NCI-H748 treated with DMSO at 0.1 percent for 48 hours (cell line): Measurements from ENCODE around the gene RNF121.

ENCODE experiments used
- DNase-seq: peaks from one replicate; lab custom pipeline; 2025; lab: John Stamatoyannopoulos, UW

Gene RNF121

GRCh38 chr11:71988050-71988449 lies 59.2 kb downstream of the RNF121 start:
- no peak for DNase-seq

DNA sequence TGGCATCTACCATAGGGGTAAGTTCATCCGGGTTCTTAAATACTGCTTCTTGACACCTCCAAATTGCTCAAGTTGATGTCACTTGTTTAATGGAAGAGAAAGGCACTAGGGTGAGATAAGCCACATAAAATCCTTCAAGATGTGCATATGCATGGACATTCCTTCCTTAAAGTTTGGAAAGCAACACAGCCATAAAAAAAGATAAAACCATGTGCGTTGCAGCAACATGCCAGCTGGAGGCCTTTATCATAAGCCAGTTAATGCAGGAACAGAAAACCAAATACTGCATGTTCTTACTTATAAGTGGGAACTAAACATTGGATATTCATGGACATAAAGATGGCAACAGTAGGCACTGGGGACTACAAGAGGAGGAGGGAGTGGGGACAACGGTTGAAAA lies 61.9 kb downstream of the RNF121 start:
- no peak for DNase-seq

GRCh38 chr11:71991494-71991893 lies 62.6 kb downstream of the RNF121 start:
- no peak for DNase-seq

DNA sequence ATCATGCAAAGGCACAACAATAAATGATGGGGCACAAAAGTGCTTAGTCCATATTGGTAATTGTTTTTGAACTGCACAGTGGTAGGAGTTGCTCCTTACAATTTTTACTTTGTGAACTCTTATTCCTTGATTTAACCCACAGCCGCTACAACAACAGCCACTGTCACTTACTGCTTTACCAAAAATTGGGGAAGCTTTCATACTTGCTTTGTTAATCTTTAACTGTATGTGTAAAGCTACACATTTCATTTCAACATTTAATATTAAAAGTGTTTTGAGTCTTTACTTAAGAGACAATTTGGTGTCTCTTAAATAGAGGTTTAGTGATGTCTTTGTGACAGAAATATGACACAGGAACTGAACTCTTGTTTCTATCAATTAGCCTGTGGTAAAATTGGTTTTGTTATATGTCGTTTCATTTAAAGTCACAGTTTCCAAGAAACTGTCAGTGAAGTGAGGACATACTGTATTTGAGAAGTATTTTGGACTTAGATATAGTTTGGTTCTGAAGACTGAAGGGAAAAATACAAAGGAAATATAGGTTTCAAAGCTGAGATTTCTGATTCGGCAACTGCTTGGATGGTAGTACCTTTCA lies 63.4 kb downstream of the RNF121 start:
- DNase-seq = no peak

DNA sequence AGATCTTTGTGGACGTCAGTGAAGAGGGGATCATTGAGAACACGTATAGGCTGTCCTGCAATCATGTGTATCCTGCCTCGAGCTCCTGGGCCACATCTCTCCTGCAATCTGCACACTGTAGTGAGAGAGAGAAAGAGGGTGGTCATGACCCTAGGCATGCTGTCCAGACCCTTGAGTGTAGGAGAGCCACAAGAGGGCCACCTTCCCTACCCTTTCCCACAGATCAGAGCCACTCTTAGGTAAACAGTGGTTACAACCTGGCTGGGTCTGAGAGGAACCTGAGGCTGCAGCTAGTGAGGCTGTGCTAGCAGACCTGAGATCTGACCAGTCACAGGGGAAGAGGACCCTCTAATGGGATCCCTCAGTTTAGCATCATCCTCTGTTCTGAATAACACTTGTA lies 65.9 kb downstream of the RNF121 start:
- no peak for DNase-seq

DNA sequence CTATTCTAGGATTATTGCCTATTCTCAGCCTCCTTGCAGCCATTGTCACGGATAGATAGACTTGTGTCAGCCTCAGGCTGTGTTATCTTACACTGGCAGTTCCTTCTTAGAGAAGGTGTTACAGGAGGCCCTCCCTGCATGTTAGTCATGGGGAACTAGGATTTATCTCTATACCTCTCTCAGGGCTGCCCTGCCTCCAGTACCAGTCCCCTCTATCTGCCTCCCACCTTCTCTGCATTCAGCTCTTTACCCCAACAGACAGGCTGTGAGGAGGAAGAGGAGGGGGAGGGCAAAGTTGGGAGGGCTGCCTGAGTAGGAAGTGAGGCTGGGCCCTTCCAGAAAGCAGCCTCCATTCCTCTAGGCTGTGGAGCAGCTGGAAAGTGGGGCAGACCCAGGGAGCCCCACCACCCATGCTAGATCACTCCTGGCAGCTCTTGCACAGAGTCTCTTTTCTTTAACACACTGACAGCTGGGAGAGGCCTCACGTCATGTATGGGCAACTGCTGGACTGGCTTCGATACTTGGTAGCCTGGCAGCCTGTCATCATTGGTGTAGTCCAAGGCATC lies 67.0 kb downstream of the RNF121 start:
- no peak for DNase-seq

GRCh38 chr11:71996517-71996916 lies 67.7 kb downstream of the RNF121 start:
- no peak for DNase-seq

DNA sequence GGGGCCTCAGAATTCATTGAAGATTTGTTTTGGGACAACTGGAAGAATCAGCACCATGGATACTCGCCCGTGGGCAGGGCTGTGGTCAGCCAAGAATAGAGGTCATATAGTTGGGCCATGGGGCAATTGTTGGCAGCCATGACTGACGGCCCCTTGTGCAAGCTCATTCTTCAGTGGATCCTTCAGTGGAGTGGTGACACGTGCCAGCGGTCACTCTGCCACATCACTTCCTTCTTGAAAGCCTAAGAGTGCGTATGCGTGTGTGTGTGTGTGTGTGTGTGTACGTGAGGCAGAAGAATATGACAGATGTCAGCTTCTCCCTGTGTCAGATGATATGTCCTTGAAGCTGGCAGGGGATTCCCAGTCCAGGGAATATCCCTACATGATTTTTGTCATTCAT lies 68.1 kb downstream of the RNF121 start:
- DNase-seq = no peak

GRCh38 chr11:71997594-71997993 lies 68.7 kb downstream of the RNF121 start:
- no peak for DNase-seq

DNA sequence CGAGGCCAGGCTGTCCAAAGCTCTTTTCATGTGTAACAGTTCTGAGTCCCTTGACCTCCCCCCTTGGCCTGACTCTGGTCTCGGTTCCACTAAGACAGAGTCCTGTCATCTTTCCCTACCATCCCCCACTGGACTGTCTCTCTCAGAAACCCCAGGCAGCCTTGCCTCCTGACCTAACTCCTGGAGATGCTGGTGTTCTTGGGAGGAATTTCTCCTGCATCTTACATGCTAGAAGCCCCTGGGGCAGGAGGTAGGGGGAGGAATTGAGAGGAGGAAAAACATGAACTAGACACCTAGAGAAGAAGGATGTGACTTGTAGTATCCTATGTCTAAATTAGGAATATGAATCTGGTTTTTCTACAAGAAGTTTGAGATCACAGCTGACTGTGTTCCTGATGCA lies 69.2 kb downstream of the RNF121 start:
- no peak for DNase-seq

- no peak for DNase-seq
These were observed 69.9 kb downstream of the RNF121 start, which contains the start of gene IL18BP for GRCh38 chr11:71998649-71999310. Gene IL18BP (plus strand): TSS chr11:71998909. CDS start chr11:71999985, 1,076 bp downstream.

DNA sequence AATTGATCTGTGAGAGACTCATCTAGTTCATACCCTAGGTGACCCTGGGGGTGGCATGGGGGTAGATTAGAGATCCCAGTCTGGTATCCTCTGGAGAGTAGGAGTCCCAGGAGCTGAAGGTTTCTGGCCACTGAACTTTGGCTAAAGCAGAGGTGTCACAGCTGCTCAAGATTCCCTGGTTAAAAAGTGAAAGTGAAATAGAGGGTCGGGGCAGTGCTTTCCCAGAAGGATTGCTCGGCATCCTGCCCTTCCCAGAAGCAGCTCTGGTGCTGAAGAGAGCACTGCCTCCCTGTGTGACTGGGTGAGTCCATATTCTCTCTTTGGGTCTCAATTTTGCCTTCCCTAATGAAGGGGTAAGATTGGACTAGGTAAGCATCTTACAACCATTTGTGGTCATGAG lies 70.5 kb downstream of the RNF121 start:
- no peak for DNase-seq

- no peak for DNase-seq
These were observed 71.0 kb downstream of the RNF121 start for GRCh38 chr11:71999798-72000197.

DNA sequence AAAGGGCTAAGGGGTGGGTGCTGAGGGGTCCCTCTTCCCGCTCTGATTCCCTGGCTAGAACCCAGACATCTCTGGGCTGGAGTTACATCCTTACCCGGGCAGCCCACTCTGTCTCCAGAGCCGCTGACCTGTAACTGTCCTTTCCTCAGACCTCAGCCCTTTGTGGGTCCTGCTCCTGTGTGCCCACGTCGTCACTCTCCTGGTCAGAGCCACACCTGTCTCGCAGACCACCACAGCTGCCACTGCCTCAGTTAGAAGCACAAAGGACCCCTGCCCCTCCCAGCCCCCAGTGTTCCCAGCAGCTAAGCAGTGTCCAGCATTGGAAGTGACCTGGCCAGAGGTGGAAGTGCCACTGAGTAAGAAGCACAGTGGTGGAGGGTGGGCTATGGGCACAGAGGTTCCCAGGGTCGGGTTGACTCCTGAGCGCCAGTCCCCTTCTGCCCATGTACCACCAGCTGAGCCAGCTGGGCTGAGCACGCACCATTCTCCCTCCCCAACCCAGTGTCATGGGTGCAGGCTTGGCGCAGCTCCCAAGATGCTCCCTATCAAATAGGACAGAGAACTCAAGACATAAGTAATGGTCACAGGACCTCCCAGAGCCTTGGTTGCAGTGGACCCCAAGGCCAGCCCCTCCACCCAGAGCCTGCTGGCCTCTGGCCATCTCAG lies 71.5 kb downstream of the RNF121 start:
- no peak for DNase-seq

GRCh38 chr11:72001285-72001684 lies 72.4 kb downstream of the RNF121 start:
- no peak for DNase-seq

DNA sequence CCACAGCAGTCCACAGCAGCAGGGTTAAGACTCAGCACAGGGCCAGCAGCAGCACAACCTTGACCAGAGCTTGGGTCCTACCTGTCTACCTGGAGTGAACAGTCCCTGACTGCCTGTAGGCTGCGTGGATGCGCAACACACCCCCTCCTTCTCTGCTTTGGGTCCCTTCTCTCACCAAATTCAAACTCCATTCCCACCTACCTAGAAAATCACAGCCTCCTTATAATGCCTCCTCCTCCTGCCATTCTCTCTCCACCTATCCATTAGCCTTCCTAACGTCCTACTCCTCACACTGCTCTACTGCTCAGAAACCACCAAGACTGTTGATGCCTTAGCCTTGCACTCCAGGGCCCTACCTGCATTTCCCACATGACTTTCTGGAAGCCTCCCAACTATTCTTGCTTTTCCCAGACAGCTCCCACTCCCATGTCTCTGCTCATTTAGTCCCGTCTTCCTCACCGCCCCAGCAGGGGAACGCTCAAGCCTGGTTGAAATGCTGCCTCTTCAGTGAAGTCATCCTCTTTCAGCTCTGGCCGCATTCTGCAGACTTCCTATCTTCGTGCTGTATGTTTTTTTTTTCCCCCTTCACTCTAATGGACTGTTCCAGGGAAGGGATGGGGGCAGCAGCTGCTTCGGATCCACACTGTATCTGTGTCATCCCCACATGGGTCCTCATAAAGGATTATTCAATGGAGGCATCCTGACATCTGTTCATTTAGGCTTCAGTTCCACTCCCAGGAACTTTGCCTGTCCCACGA lies 73.2 kb downstream of the RNF121 start:
- no peak for DNase-seq

GRCh38 chr11:72002841-72003775 lies 74.3 kb downstream of the RNF121 start:
- DNase-seq = no peak

DNA sequence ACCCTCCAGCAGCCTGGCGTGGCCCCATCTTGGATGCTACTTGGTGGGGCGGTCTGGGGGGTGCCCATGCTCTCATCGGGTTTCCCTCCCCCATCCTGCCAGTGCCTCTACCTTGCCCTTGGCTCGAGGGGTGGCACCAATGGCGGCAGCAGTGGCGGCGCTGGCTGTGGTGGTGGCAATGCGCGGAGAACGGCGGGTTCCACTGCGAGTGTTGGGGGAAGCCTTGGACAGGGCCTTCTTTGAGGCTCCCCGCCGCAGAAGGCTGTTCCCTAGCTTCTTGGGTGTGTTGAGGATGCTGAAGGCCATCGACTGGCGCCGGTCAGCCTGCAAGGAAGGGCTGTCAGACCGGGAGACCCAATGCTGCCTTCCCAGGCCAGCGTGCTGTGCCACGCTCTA lies 74.9 kb downstream of the RNF121 start:
- DNase-seq = no peak

DNA sequence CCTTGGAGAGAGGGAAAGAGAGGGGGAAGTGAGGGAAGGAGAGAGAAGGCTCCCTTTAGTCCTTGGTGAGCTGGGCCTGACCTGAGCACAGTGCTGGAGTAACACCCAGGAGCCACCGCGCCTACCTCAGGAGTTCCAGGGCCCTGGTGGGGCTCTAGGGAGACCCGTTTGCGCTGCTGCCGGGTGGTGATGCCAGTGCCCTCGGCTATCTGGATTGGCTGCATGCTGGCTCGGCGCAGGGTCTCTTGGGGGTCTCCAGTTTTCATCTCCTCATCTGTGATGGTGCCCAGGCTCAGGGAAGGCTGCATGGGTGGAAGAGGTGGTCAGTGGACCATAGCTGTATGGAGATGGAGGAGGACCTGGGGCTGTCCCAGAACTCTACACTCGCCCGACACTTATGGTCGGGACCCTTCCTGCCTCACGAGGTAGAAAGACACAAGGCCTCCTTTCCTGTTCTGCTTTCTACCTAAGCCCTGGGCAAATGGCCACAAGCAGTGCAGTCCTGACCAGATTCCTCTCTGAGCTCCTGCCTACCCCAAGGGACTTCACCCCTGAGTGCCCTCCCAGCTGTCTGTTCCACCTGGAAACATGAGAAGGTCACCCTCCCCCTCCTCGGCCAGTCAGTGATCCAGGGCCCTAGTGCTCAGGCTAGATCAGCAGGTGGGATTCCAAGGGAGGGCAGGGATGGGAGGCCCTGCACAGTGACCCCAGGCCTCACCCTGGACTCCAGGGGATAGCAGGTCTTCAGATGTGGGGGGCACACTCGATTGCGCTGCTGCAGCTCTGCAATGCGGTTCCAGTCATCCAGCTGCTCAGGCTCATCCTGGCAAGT lies 75.9 kb downstream of the RNF121 start:
- no peak for DNase-seq
